Stimulated activated CD8-positive, alpha-beta memory T cell treated with anti-CD3 and anti-CD28 coated beads, Interleukin-7, amount 100 ng/mL, for 1 hour (primary cell): ENCODE data around the gene PTGES2.

Experiments used
- DNase-seq, 2 donors: peaks; one replicate each; pipeline ENCODE4 v3.0.0-alpha.2; 2020; ENCODE audit warnings: low read depth in 2 of 2

Gene PTGES2

DNA sequence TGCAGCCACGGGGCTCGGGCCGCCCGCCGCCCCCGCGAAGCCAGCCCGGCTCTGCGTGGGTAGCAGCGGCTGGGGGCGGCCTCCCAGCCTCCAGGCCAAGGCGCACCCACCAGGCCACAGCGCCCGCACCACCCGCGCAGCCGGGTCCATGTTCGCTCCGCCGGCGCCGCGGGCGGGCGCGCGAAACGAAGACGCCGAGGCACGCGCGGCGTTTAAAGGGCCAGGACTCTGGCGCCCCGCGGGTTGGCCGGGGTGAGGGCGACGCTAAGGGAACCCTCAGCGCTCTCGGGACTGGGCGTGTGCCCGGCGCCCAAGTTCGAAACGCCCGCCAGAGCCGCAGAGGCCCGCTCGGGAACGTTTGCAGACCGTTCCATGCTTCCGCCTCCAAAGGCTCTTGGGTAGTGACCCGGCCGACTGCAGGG, at the start of gene PTGES2:
TSS of gene PTGES2 (minus strand) at position 162 of the 422 bp plus-strand sequence. CDS start at position 150, 12 bp downstream.
- peak; percentile 59 to 64 for DNase-seq

DNA sequence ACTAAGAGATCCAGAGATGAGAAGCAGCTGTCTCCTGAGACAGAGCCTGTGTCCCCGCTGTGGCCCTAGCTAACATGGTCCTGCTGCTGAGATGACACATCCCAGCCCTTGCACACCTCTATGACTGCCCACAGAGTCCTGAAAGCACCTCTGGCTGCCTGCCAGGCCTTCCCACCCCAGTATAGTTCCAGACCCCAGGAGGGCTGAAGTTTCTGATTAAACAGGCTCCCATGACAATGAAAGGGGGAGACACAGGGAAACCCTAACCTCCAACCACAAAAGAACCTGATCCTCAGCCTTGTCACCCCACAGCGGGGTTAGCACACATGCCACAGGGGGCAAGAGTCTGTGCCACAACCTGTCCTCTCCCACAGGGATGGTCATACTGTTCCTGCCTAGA, 48.2 kb upstream of the PTGES2 start:
- no peak for DNase-seq

DNA sequence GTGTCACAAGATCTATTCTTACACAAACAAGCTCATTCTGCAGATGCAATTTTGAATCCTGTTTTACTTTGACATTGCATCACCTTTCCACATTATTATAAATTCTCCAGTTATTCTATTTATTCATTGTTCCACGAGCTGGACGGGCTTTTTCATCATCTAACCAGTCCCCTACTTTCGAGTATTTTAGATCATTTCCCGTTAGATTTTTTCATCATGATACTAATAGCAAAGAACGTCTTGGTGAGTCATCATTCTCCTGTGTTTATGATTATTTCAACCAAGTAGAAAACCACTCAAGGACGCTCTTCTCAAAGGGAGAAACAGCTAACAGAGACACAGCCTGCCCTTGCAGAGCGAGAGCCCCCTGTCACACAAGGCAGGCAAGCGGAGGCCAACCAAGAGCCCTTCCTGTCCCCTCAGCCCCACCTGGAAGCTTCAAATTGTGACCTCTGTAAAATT, 47.6 kb upstream of the PTGES2 start:
- no peak for DNase-seq

DNA sequence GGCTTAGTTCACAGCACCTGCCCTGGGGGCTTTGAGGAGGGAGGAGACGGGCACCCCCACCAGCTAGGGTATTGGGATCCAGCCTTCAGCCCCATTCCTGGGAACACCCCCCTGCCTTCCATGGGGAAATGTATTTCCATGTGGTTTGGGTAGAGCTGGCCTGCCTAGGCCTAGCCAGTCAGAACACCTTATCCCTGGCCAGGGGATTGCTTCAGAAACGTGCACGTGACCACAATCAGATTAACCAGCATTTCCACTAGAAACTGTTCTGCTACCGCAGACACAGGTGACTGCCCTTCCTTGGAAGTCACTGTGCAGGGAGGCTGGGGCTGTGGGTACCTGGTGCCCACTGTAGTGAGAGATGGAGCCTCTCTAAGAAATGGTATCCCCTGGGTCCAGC, 46.5 kb upstream of the PTGES2 start:
- DNase-seq: no peak

DNA sequence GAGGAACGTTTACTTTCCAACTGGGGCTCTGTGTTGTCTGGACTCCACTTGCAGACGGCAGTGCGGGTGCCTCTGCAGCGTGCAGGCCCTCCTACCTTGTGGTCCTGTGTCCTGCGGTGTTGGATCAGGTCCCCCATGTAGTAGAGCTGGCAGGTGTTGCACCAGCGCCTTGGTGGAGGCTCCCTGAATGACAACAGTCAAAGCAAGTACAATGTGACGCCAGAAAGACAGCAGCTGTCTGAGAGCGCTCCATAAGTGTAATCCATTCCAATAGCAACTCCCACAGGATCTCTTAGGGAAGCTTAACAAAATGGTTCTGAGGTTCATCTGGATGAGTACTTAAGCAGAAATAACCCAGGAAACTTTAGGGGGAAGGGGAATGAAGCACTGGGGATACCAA, 42.4 kb upstream of the PTGES2 start:
- no peak for DNase-seq

DNA sequence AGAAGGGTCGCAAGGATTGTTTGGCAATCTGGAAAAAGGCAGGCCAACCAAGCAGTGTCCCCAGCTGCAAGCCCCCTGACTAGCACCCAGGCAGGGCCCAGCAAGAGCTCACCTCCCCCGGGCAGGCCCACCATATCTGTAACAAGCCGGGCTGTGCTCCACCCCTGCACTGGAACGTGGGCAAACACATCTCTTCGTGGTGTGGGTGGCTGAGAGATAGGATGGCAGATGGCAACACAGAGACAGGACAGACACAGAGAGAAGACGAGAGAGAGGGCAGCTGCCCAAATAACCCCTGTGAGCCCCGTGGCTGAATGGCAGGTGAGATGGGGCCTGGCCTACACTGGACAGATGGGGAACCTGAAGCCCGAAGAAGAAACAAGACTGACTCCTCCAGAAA, 42.0 kb upstream of the PTGES2 start:
- DNase-seq: no peak

DNA sequence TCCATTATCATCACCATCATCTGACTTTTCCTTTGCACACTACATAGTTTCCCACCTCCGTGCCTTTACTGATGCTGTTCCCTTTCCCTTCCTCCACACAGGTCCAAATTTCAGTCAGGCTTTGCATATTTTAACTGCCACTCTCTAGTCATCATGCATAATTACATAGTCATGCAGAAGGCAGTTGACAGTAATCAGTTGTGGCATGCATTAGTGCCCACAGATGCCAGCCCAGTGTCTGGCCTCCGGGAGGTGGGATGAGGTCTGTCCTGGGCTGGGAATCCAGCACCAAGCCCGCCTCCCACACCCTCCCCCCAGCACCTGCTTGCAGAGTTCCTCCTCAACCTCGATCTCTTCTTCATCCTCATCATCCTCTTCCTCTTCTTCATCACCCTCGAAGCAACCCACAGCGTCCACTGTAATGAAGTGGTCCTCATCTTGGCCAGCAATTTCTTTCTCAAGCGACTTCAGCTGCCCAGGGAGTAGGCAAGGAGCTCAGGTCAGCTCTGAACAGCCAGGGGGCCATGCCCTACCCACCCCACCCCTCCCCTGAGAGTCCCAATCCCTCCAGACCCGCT, 41.3 kb upstream of the PTGES2 start:
- no peak for DNase-seq

DNA sequence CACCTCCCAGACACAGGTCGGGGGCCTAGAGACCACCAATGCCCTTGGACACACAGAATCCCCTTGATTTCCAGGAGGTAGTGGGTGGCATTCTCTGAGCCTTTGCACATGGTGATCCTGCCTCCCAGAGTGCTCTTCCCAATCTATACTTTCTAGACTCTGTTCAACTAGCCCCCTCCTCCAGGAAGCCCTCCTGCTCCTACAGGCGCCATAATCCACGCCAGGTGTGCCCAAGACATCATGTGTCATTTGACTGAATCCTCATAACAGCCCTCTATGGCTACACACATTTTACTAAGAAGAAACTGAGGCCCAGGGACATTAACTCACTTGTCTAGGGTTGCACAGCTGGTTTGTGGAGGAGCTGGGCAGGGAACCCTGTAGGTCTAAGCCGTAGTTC, 39.7 kb upstream of the PTGES2 start:
- no peak for DNase-seq

DNA sequence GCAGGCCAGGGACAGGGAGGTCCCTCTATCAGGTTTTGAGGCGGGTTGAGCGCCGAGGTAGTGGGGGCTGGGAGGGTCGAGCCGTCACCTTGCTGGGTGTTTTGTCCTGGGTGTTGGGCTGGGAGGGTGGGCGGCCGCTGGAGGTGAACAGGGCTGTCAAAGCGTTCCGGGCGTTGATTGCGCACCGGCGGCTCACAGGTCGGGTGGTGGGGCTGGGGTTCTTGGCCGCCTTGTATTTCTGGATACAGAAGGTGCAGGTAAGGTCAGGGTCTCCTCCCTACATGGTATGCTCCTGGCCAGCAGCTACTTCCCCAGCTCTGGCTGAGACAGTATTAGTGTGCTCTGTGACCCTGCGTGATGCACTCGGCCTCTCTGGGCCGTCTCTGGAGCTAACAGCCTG, 38.6 kb upstream of the PTGES2 start:
- no peak for DNase-seq

DNA sequence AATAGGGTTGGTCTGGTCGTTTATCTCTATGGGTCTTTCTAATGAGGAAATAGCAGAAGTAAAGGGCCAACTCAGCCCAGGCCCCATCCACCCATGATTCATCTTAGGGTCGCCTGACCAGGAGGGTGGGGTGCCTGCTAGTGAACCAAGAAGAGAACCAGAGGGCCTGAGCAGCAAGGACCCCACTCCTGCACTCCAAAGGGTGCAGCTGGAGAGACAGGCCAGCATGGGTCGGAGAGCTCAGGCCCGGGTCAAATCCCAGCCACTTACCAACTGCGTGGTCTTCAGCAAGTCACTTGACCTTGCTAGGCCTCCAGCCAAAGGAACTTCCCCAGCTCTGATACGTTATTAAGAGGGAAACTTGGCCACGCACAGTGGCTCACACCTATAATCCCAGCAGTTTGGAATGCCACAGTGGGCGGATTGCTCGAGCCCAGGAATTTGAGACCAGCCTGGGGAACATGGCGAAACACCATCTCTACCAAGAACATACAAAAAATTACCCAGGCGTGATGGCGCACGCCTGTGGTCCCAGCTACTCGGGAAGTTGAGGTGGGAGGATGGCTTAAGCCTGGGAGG, 36.9 kb upstream of the PTGES2 start:
- no peak for DNase-seq

DNA sequence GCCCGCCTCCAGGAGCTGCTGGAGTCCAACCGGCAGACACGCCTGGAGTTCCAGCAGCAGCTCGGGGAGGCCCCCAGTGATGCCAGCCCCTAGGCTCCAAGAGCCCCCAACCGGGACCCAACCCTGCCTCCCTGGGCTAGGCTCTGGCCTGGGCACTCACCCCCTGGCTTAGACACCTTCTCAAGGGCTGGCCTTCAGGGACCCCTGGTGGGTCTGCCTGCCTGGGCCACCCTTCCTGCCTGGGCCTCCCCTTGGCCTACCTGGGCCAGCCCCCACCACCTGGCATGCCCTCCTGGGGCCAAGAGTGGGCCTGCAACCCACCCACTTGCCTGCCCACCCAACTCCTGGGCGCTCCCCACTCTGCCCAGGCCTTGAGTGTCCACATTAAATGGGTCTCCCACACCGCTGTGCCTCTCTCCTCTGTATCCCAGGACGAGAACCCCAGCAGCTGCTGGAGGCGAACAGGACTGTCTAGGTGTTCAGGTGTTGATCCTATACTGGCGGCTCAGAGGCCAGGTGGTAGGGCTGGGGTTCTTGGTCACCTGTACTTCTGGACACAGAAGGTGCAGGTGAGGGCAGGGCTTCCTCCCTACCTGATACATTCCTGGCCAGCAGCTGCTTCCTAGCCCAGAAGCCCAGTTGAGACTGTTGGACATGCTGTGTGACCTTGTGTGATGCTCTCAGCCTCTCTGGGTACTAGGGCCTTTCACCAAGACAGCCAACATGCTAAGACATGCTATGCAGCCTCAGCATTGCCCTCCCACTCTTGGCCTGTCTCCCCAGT, 36.2 kb upstream of the PTGES2 start:
- no peak for DNase-seq

DNA sequence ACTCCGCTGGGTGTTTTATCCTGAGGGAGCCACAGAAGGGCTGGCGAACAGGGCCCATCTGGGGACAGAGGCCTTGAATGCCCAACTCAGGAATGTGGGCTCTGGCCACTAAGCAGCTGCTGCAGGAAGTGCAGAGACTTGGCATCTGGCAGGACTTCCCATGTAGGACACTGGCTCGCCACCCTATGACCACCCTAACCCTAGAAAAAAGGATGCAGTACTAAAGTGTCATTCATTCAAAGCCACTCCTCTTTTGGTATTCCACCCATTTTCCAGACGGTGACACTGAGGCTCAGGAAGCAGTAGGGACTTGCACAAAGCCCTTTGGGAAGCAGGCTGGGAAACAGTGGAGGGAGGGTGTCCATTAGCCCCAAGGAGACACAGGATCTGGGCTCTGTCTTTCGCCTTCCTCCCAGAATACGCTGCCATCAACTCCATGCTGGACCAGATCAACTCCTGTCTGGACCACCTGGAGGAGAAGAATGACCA, 35.5 kb upstream of the PTGES2 start:
- no peak for DNase-seq

DNA sequence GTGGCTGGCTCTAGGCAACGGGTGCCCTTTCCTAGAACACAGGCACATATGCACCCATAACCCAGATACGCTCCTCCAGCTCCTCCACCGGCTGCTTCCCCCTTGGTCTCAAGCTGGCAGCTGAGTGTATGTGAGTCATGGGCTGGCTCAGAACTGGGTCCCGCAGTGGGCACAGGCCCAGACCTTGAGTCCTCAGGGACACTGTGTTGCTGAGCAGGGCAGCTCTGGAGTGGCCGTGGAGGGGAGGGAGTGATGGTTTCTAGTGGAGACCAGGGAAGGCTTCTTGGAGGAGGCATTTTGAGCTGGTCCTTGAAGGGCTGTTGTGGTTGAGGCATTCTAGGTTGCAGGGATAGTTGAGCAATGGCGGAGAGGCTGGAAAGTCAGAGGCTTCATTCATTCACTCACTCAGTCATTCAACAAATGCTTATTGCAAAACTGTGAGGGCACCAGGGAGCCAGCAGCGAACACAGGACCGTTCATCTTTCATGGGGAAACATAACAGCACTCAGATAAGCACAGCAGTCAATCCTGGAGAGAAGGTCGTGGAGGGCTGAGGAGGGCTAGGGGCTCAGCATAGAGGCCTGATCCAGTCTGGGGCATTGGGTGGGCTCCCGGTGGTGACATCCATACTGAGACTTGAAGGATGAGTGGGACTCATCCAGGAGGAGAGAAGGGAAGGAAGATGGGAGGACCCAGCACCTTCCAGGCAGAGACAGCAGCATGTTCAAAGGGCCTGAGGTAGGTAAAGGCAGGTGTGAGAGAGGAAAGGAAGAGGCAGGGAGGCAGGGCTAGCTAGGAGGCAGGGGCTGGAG, 34.9 kb upstream of the PTGES2 start:
- DNase-seq: no peak

DNA sequence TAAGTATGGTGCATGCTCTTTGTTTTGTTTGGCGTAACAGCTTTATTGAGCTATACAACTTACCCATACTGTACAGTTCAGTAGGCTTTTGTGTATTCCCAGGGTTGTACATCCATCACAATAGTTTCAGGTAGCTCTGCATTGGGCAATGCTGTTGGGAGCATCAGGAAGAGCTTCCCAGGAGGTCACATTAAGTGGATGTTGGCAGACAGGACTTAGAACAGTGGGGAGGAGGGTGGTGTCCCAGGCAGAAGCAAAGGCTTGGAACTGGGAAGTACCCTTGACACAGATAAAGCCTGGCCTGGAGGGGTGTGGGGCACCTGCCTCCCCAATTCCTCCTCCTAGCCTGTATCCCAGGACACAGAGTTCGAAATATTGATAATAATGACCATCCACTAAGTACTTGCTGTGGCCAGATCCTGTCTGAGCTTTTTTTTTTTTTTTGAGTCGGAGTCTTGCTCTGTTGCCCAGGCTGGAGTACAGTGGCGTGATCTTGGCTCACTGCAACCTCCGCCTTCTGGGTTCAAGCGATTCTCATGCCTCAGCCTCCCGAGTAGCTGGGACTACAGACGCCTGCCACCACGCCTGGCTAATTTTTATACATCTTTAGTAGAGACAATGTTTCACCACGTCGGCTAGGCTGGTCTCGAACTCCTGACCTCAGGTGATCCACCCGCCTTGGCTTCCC, 33.8 kb upstream of the PTGES2 start:
- no peak for DNase-seq

DNA sequence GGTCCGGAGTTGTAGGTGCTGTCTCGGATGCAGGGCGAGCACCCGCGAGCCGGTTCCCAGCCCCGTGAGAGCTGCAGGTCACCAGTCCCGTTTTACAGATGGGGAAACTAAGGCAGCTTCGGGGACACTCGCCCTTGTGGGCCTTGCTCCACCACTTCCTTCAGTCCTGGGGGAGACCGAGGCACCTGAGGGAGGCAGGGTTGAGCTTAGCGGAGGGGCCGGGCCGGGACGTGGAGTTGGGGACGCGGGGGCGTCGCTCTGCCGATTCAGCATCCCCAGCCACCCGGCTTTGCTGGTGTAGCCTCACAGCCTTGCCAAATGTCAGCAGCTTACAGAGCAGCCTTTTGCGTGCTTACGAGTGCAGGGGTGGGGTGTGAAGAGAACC, 33.1 kb upstream of the PTGES2 start:
- DNase-seq: no peak

DNA sequence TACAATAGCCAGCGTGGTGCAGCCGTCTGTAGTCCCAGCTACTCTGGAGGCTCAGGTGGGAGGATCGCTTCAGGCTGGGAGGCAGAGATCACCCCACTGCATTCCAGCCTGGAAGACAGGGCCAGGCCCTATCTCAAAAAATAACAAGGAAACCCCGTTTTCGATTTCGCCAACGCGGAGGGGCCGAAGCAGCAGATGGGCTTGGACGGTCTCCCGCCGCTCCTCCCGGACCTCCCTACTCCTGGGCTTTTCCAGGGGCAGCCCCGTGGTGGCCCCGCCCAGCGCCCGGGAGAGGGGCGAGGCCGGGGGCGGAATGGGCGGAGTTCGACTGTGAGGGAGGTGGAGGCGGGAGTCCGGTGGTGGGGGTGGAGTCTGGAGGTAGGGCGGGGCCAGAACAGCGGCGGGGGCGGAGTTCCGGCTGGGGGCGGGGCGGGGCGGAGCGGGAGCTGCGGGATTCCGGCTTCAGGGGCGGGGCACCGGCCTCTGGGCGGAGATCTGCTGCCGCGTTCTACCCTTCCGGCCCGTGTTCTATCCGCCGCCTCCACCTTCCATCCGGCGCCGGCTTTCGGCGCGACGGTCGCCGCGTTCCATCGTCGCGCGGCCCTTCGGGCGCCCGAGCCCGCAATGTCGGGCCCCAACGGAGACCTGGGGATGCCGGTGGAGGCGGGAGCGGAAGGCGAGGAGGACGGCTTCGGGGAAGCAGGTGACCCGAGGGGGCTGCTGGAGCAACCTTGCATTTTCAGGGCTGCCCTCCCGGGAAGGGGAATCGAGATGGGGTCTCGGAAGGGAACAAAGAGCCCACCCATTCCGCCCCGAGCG, 32.5 kb upstream of the PTGES2 start, which contains the start of gene BBLN:
TSS of gene BBLN (plus strand) at position 482 of the 819 bp plus-strand sequence. CDS start at position 625, 143 bp downstream.
- peak; percentile 84 to 92 for DNase-seq

DNA sequence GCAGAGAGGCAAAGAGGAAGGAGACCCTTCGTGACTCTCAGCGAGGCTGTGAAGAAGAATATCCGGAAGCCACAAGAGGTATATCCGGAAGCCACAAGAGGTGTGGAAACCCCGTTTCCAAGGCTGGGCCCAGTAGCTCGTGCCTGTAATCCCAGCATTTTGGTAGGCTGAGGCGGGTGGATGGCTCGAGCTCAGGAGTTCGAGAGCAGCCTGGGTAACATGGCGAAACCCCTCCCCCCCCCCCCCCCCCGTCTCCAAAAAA, 31.9 kb upstream of the PTGES2 start:
- DNase-seq: no peak

DNA sequence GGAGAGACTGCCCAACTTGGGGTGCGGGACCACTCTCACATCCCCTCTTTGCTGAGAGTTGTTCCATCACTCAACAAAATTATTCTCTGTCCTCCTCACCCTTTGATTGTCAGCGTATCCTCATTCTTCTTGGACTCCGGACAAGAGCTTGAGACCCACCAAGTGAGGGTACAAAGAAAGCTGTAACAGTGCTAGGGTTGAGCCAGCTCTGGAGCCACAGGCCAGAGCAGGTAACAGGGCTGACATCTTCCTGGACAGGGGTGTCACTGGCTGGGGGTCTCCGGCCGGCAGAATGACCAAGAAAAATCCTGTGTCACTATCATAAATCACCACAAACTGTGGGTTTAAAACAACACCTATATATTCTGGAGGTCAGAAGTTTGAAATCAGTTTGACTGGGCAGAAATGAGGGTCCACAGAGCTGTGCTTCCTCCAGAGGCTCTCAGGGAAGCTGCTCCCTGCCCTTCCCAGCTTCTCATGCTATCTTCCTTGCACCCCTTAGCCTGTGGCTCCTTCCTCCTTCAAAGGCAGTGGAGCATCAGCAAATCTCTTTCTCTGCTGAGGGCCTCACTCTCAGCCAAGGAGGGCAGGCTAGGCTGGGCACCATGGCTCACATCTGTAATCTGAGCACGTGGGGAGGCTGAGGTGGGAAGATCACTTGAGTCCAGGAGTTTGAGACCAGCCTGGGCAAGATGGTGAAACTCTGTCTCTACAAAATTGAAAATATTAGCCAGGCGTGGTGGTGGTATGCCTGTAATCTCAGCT, 28.4 kb upstream of the PTGES2 start:
- no peak for DNase-seq

DNA sequence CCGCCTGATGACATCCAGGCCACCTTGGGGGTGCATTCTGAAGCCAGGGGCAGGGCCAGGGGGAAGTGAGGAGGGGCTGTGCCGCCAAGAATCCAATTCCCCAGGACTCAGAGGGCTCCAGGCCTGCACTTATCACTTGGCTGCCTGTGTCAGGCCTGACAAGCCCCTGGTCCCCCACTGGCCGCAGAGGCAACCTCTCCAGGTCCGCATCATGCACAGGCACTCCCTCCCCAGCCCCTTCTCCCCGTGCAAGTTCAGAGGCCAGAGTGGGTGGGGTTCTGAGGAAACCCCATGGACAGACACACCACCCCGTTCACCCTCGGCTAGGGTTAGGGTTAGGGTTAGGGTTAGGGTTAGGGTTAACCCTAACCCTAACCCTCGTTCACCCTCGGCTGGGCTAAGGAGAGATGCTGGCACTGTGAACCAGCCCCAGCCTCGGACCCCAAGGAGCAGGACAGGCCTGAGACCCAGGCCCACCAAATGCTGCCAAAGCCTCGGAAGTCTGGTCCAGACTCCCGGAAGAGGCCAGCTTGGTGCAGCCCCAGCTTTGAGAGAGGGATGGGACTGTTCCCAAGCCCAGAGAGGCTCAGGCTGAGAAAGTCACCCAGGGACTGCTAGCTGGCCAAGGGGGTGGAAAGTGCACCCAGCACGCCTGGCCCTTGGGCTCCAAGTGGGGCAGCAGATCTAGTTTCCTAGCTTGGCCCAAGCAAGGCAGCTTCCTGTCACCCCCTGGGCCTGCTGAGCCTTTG, 26.6 kb upstream of the PTGES2 start:
- DNase-seq: no peak
